ENCODE data around the gene CDC16. TPM values are rescaled to one million over a fixed set of nuclear protein-coding genes. Genes with fewer than 3 reads are reported as not detected.
A peak's percentile ranks its signal among the peaks of the same experiment; 100 is the strongest.

Gene CDC16
- total and polyA plus RNA-seq, 9 of the 15 experiments (the other 6 are each of a cell fraction or from before 2014, with no cell fraction given): 23.2 to 102 (median 51.6) TPM

- TF ChIP-seq ATF6 (CRISPR knock-in tag; IDR thresholded peaks at IDR 0.05) (no peak), TCF15 (CRISPR knock-in tag; IDR thresholded peaks at IDR 0.05) (no peak), IRF2 (CRISPR knock-in tag; IDR thresholded peaks at IDR 0.05) (no peak), MGA (IDR thresholded peaks at IDR 0.05) (peak; percentile 75), SRSF1 (IDR thresholded peaks at IDR 0.05; ENCODE audit: low read depth, low read length) (no peak), ZHX1 (conservative IDR thresholded peaks at IDR 0.05; ENCODE audit: low read length) (no peak), TEAD1 (CRISPR knock-in tag; IDR thresholded peaks at IDR 0.05) (0 out of 4 replicates have a peak, but pooled peaks of 1 of the 2 experiments have one; percentile 21), SIN3A (IDR thresholded peaks at IDR 0.05; ENCODE audit: borderline replicate concordance in 2 of 2, control insufficient read depth in 1 of 2, low read depth in 2 of 2, low read length in 2 of 2) (no peak)
Observed at GRCh38 chr13:114222461-114222968, 12.2 kb upstream of the CDC16 start (continued).
